Upper lobe of left lung (tissue), 6 donors: Measurements from ENCODE around the gene PUS1. TPM values are rescaled to one million over a fixed set of nuclear protein-coding genes. Genes with fewer than 3 reads are reported as not detected.

Experiments used
- ATAC-seq, 2 donors: fragments of 200-7000 bp; cut with Tn5 transposase; one replicate each; pipeline ENCODE4 v1.9.1; 2022; ENCODE audit warnings: mild to moderate bottlenecking in 2 of 2, moderate library complexity in 2 of 2; ENCODE audit not compliant: low FRiP score in 2 of 2
- DNase-seq, 2 donors: peaks; one replicate each; pipeline ENCODE4 v3.0.0-alpha.2; 2019 to 2020
- H3K27ac ChIP-seq, 4 donors: fragments of 200-600 bp; sonication (generic); one replicate each; pipeline ENCODE4 v1.5.1; 2016 to 2019
- H3K27me3 ChIP-seq, 4 donors: fragments of 200-600 bp; sonication (generic); one replicate each; pipeline ENCODE4 v1.5.1; 2017 to 2019
- H3K36me3 ChIP-seq, 4 donors: fragments of 200-600 bp; sonication (generic); one replicate each; pipeline ENCODE4 v1.5.1; 2016 to 2019
- H3K4me1 ChIP-seq, 4 donors: fragments of 200-600 bp; sonication (generic); one replicate each; pipeline ENCODE4 v1.5.1; 2018 to 2019
- H3K4me3 ChIP-seq, 4 donors: fragments of 200-600 bp; sonication (generic); one replicate each; pipeline ENCODE4 v1.5.1; 2017 to 2019; ENCODE audit warnings: mild to moderate bottlenecking in 2 of 4, moderate library complexity in 1 of 4
- H3K9me3 ChIP-seq, 4 donors: fragments of 200-600 bp; sonication (generic); one replicate each; pipeline ENCODE4 v1.5.1; 2018 to 2019
- CTCF ChIP-seq, 6 experiments: fragments of 450-650 bp in 4 of 6; fragments of 200-600 bp in 2 of 6; sonication (generic) in 2 of 6; IDR thresholded peaks; one replicate each; pipeline ENCODE4 v1.5.1; 2016 to 2019; ENCODE audit warnings: antibody characterized with exemption in 6 of 6
- EP300 ChIP-seq, 4 donors: sonication (generic); formaldehyde crosslinking; IDR thresholded peaks; one replicate each; pipeline ENCODE4 v1.5.1; 2017; ENCODE audit warnings: antibody characterized with exemption in 4 of 4, control low read depth in 2 of 4
- POLR2A ChIP-seq, 4 donors: fragments of 450-650 bp; IDR thresholded peaks; one replicate each; pipeline ENCODE4 v1.5.1; 2016 to 2017; ENCODE audit warnings: antibody characterized with exemption in 4 of 4, mild to moderate bottlenecking in 2 of 4
- POLR2AphosphoS5 ChIP-seq, 2 donors: sonication (generic); formaldehyde crosslinking; IDR thresholded peaks; one replicate each; pipeline ENCODE4 v1.5.1; 2017; ENCODE audit warnings: antibody characterized with exemption in 2 of 2
- WGBS, 2 donors: methylation state at CpG; one replicate each; pipeline ENCODE4 v1.1.5; 2017 to 2018; 5-methylcytosine and 5-hydroxymethylcytosine counted together
- total RNA-seq, 6 donors: library from RNA; depleted of rRNA in 4 of 6; stranded (reverse); fragments of >200 nt in 4 of 6; gene quantifications; one replicate each; pipeline versions ENCODE4 v1.1.0 to v1.2.1, GENCODE V29; 2016 to 2021
- donor health status: DM: no; HTN: no; CAD: no; lungs with moderate emphysema.
- donor health status: DM: no; HTN: yes; CAD: no; lungs with severe emphysema.

The PUS1 gene
- total RNA-seq, 6 donors from 2014 or later, result 11.3 to 30.7 (median 22.5) TPM

- TF ChIP-seq POLR2AphosphoS5 (IDR thresholded peaks at IDR 0.05) (no peak), POLR2A (IDR thresholded peaks at IDR 0.05) (no peak)
- 85 to 95% methylated on average over 7 to 8 of the region's 8 CpGs for WGBS, 2 donors
- no peaks in the 10 kb centered on the region for H3K27me3 ChIP-seq
- no peak overlapping the region for H3K27ac ChIP-seq
- no peak overlapping the region for H3K4me3 ChIP-seq
- no peak for DNase-seq
- H3K9me3 ChIP-seq, result no peaks in the 10 kb centered on the region
- H3K36me3 ChIP-seq, result peaks cover 30 to 100% (median 72%) of the 10 kb centered on the region in 4 donors
- H3K4me1 ChIP-seq, result peaks cover 0 to 7% (median 0%) of the 10 kb centered on the region in 4 donors
- no peak for ATAC-seq
These were observed 59.1 kb downstream of the PUS1 start for GRCh38 chr12:131988054-131988796.

DNA sequence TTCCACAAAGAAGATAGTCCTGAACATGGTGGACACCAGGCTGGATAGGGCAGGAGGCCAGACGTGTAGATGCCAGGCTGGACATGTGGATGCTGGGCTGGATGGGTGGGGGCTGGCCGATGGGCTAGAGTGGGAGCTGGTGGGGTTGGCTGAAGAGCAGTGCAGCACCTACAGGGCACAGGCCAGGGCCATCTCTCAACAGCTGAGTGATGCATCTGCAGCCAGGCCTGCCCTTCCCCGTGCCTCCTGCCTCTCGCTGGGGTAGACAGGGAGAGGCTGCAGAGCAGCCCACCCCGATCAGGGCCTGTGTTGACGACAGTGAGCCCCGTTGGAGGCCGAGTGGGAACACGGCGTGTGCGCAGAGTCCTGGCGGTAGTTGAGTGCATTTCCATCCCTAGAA is 59.9 kb downstream of the PUS1 start:
- H3K4me1 ChIP-seq, result peaks cover 0 to 7% (median 0%) of the 10 kb centered on the region in 4 donors
- no peak for ATAC-seq
- H3K9me3 ChIP-seq, result no peaks in the 10 kb centered on the region
- WGBS, 2 donors, result 87 to 88% methylated on average over 6 to 11 of the region's 12 CpGs
- H3K4me3 ChIP-seq, result no peak overlapping the region
- no peak overlapping the region for H3K27ac ChIP-seq
- DNase-seq, result no peak
- TF ChIP-seq POLR2A (IDR thresholded peaks at IDR 0.05) (no peak), CTCF (IDR thresholded peaks at IDR 0.05) (no peak), EP300 (IDR thresholded peaks at IDR 0.05) (no peak), POLR2AphosphoS5 (IDR thresholded peaks at IDR 0.05) (no peak)
- no peaks in the 10 kb centered on the region for H3K27me3 ChIP-seq
- peaks cover 36 to 100% (median 78%) of the 10 kb centered on the region in 4 donors for H3K36me3 ChIP-seq

DNA sequence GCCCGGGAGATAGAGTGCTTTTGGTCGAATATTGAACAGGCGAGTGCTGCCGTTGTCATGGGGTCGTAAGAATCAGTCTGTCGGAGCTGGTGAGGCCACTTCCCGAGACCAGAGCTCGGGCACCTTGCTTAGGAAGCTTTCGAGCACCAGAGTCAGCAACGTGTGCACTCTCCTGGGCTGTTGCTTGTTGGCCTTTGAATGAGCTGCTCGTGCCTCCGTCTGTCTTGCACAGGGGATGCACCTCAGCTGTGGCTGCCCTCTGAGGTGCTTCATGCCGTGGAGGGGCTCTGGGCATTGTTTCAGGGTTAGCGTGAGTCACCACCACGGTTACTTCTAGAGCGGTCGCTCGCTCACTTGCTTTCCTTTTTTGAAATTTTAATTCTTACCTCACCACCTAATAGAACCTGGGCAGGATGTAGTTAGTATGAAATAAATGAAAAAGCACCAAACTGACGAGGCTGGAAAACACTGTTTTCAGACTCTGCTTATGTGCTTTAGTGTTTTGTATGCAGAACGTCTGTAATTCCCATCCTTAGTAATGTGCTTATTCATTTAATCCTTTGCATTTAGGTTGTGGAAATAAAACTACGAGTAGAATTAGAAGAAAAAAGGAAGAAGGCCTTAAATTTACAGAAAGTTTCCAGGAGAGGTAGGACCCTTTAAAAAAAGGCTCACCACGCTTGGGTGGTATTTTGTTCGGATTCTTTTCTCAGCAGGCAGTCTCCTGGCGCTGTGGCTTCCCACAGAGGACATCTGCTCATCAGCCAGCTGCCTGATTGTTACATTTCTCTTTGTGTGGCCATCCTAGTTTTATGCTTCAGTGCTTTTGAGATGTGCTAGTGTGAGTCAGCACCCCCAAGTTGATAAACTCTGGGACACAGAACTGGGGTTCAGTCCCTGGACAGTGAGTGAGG is 61.2 kb downstream of the PUS1 start:
- Histone ChIP-seq H3K4me3 (no peak overlapping the region), H3K4me1 (peaks cover 0 to 7% (median 0%) of the 10 kb centered on the region in 4 donors), H3K36me3 (peaks cover 45 to 100% (median 84%) of the 10 kb centered on the region in 4 donors), H3K27me3 (no peaks in the 10 kb centered on the region), H3K27ac (no peak overlapping the region), H3K9me3 (no peaks in the 10 kb centered on the region)
- WGBS, 2 donors, result 85% methylated on average over 16 to 24 of the region's 24 CpGs
- TF ChIP-seq POLR2AphosphoS5 (IDR thresholded peaks at IDR 0.05), result no peak
- no peak for TF ChIP-seq EP300 (IDR thresholded peaks at IDR 0.05)
- no peak for TF ChIP-seq CTCF (IDR thresholded peaks at IDR 0.05)
- no peak for TF ChIP-seq POLR2A (IDR thresholded peaks at IDR 0.05)
- ATAC-seq, result no peak
- no peak for DNase-seq

GRCh38 chr12:131990980-131991305 is 61.9 kb downstream of the PUS1 start:
- Histone ChIP-seq H3K9me3 (no peaks in the 10 kb centered on the region), H3K4me1 (peaks cover 0 to 7% (median 0%) of the 10 kb centered on the region in 4 donors), H3K36me3 (peaks cover 45 to 100% (median 82%) of the 10 kb centered on the region in 4 donors), H3K27ac (no peak overlapping the region), H3K4me3 (no peak overlapping the region), H3K27me3 (no peaks in the 10 kb centered on the region)
- DNase-seq, result no peak
- ATAC-seq, result no peak
- TF ChIP-seq POLR2AphosphoS5 (IDR thresholded peaks at IDR 0.05), result no peak
- TF ChIP-seq EP300 (IDR thresholded peaks at IDR 0.05), result no peak
- no peak for TF ChIP-seq POLR2A (IDR thresholded peaks at IDR 0.05)
- no peak for TF ChIP-seq CTCF (IDR thresholded peaks at IDR 0.05)
- 87 to 88% methylated on average over 9 of the region's 9 CpGs for WGBS, 2 donors

DNA sequence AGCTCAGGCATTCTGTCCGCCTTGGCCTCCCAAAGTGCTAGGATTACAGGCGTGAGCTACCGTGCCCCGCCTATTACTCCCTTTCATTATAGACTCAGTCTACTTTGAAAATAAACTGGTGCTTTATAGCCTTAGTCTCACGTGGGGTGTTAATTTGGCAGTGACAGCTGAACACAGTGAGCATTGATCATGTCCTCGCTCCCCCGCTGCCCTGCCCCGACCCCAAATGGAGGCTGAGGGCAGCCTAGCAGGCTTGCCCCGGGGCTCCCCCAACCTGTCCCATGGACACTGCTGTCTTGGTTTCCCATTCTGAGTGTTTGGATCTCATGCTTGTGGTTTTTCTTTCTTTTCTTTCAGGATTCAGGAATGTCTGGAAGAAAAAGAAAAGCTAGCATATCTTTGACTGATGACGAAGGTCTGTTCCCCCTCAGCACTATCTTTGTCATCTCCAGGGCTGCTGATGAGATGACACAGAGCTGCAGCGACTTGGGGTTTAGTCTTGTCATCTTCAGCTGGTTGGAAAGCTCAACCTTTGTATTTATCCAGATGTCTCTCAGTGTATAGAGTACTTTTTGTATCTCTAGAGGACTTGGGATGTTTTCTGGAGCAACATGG is 62.8 kb downstream of the PUS1 start:
- Histone ChIP-seq H3K4me3 (no peak overlapping the region), H3K27ac (no peak overlapping the region), H3K27me3 (no peaks in the 10 kb centered on the region), H3K4me1 (no peaks in the 10 kb centered on the region), H3K9me3 (no peaks in the 10 kb centered on the region), H3K36me3 (peaks cover 45 to 99% (median 72%) of the 10 kb centered on the region in 4 donors)
- WGBS, 2 donors, result 93 to 96% methylated on average over 11 of the region's 11 CpGs
- DNase-seq (no peak), ATAC-seq (no peak)
- TF ChIP-seq EP300 (IDR thresholded peaks at IDR 0.05) (no peak), CTCF (IDR thresholded peaks at IDR 0.05) (no peak), POLR2AphosphoS5 (IDR thresholded peaks at IDR 0.05) (no peak), POLR2A (IDR thresholded peaks at IDR 0.05) (no peak)
